Vagina (tissue), 2 donors: ENCODE data around the gene CADM1.

Experiments used
- CTCF ChIP-seq, 3 experiments: fragments of 450-650 bp in 2 of 3; fragments of 200-600 bp in 1 of 3; sonication (generic) in 1 of 3; IDR thresholded peaks; one replicate each; pipeline ENCODE4 v1.5.1; 2017 to 2019; ENCODE audit warnings: antibody characterized with exemption in 3 of 3, mild to moderate bottlenecking in 2 of 3, moderate library complexity in 2 of 3
- POLR2AphosphoS5 ChIP-seq, 2 donors: sonication (generic); formaldehyde crosslinking; IDR thresholded peaks; one replicate each; pipeline ENCODE4 v1.9.0; 2017; ENCODE audit warnings: antibody characterized with exemption in 2 of 2, mild to moderate bottlenecking in 2 of 2, low read depth in 1 of 2; ENCODE audit not compliant: insufficient read depth in 1 of 2

GRCh38 chr11:115255006-115255762, 249.0 kb downstream of the CADM1 start:
- TF ChIP-seq CTCF (IDR thresholded peaks at IDR 0.05), result no peak
- no peak for TF ChIP-seq POLR2AphosphoS5 (IDR thresholded peaks at IDR 0.05; ENCODE audit: insufficient read depth in 1 of 2, low read depth in 1 of 2)
